Measurements from ENCODE around the gene PTH2R. TPM values are rescaled to one million over a fixed set of nuclear protein-coding genes. Genes with fewer than 3 reads are reported as not detected.
"Not testable (repeated sequence)": the region's sequence is repeated elsewhere in the genome, so short reads cannot be mapped to it uniquely, and the experiment has no call there.

Gene PTH2R
- total RNA-seq, 1 experiment from 2014 or later, result 0.12 TPM

GRCh38 chr2:208441951-208442350, 35.4 kb downstream of the PTH2R start:
- H3K4me1 ChIP-seq (ENCODE audit: control insufficient read depth in 1 of 2, insufficient read depth in 2 of 2, low read length in 2 of 2), result no peaks in the 10 kb centered on the region
- intact Hi-C loops (cut with micrococcal nuclease), result no loop called here
- H3K27me3 ChIP-seq (ENCODE audit: insufficient read depth, low read length), result no peaks in the 10 kb centered on the region; the same call in 1 of the 2 replicates
- no TSS peak for BruUV-seq (replicated peaks)
- 0 out of 2 replicates have a peak, but pooled peaks cover 3% of the 10 kb centered on the region for H3K9me2 ChIP-seq (ENCODE audit: insufficient read depth)
- no peak overlapping the region for H3K4me2 ChIP-seq (ENCODE audit: low read length)
- no peak overlapping the region for H2AFZ ChIP-seq (ENCODE audit: low read depth, low read length, poor library complexity, severe bottlenecking)
- CTCF ChIA-PET, result no interaction called here
- no peak overlapping the region for H3K27ac ChIP-seq (ENCODE audit: low read depth, low read length)
- no peaks in the 10 kb centered on the region for H3K9me3 ChIP-seq (ENCODE audit: control insufficient read depth in 1 of 2, insufficient read depth in 1 of 2, low read depth in 1 of 2, low read length in 2 of 2)
- POLR2A ChIA-PET, result no interaction called here
- H3K4me3 ChIP-seq (replicated peaks in 1 of 2; ENCODE audit: low read depth in 1 of 2, low read length in 2 of 2), result no peak overlapping the region
- RAD21 ChIA-PET (ENCODE audit: low non-redundant PET in 1 of 2, low total read pairs in 2 of 2, uncharacterized antibody in 2 of 2, unreplicated experiment in 2 of 2), result no interaction called here
- DNase-seq (ENCODE audit: low read depth, low spot score) (no peak), ATAC-seq (no peak)
- no peaks in the 10 kb centered on the region for H4K20me1 ChIP-seq (ENCODE audit: insufficient read depth)
- no peaks in the 10 kb centered on the region for H3K79me2 ChIP-seq (ENCODE audit: insufficient read depth, low read length)
- TF ChIP-seq EGR1 (IDR thresholded peaks at IDR 0.05; ENCODE audit: low read depth) (no peak), SIN3A (IDR thresholded peaks at IDR 0.05; ENCODE audit: low read depth) (no peak), ZBTB33 (IDR thresholded peaks at IDR 0.05; ENCODE audit: extremely low read depth, insufficient replicate concordance, low read length) (no peak), YY1 (IDR thresholded peaks at IDR 0.05; ENCODE audit: extremely low read depth, insufficient replicate concordance, low read depth, low read length) (no peak), EZH2phosphoT487 (IDR thresholded peaks at IDR 0.05; ENCODE audit: borderline replicate concordance) (no peak), SP1 (IDR thresholded peaks at IDR 0.05; ENCODE audit: low read depth) (no peak), ELF1 (IDR thresholded peaks at IDR 0.05; ENCODE audit: borderline replicate concordance, low read depth) (no peak), ZNF274 (IDR thresholded peaks at IDR 0.05; ENCODE audit: low read depth, low read length) (no peak), ATF3 (IDR thresholded peaks at IDR 0.05) (no peak), SRF (IDR thresholded peaks at IDR 0.05; ENCODE audit: low read depth) (no peak), MAX (IDR thresholded peaks at IDR 0.05) (no peak), POLR2A (IDR thresholded peaks at IDR 0.05; ENCODE audit: borderline replicate concordance, extremely low read depth, insufficient read depth, insufficient read length) (no peak)
- H3K9ac ChIP-seq (ENCODE audit: low read length), result no peak overlapping the region
- H3K36me3 ChIP-seq (ENCODE audit: control insufficient read depth in 1 of 2, insufficient read depth in 2 of 2, low read length in 2 of 2), result no peaks in the 10 kb centered on the region

GRCh38 chr2:208447447-208447846, 40.9 kb downstream of the PTH2R start:
- RAD21 ChIA-PET (ENCODE audit: low non-redundant PET in 1 of 2, low total read pairs in 2 of 2, uncharacterized antibody in 2 of 2, unreplicated experiment in 2 of 2); intact Hi-C loops (cut with micrococcal nuclease); H3K4me1 ChIP-seq (ENCODE audit: control insufficient read depth in 1 of 2, insufficient read depth in 2 of 2, low read length in 2 of 2); DNase-seq (ENCODE audit: low read depth, low spot score); H3K9ac ChIP-seq (ENCODE audit: low read length); H3K9me2 ChIP-seq (ENCODE audit: insufficient read depth); H3K36me3 ChIP-seq (ENCODE audit: control insufficient read depth in 1 of 2, insufficient read depth in 2 of 2, low read length in 2 of 2); H3K4me3 ChIP-seq (replicated peaks in 1 of 2; ENCODE audit: low read depth in 1 of 2, low read length in 2 of 2); POLR2A ChIA-PET; H4K20me1 ChIP-seq (ENCODE audit: insufficient read depth); H3K27me3 ChIP-seq (ENCODE audit: insufficient read depth, low read length); H3K27ac ChIP-seq (ENCODE audit: low read depth, low read length); H3K9me3 ChIP-seq (ENCODE audit: control insufficient read depth in 1 of 2, insufficient read depth in 1 of 2, low read depth in 1 of 2, low read length in 2 of 2); CTCF ChIA-PET; ATAC-seq; H3K4me2 ChIP-seq (ENCODE audit: low read length); H2AFZ ChIP-seq (ENCODE audit: low read depth, low read length, poor library complexity, severe bottlenecking); BruUV-seq (replicated peaks); H3K79me2 ChIP-seq (ENCODE audit: insufficient read depth, low read length): not testable (repeated sequence)

Data from HCT116 (cell line).